Lower leg skin (tissue), 4 donors: Measurements from ENCODE around the gene PPFIA3. TPM values are rescaled to one million over a fixed set of nuclear protein-coding genes. Genes with fewer than 3 reads are reported as not detected.

ENCODE experiments used
- DNase-seq, 2 donors: peaks; one replicate each; pipeline ENCODE4 v3.0.0-alpha.2; 2019; ENCODE audit warnings: low spot score in 2 of 2
- H3K4me3 ChIP-seq: fragments of 200-600 bp; sonication (generic); 2 replicates; pipeline ENCODE4 v1.5.1; 2017; ENCODE audit warnings: mild to moderate bottlenecking, low read depth; ENCODE audit not compliant: poor library complexity, severe bottlenecking
- POLR2A ChIP-seq, 2 donors: fragments of 450-650 bp; IDR thresholded peaks; one replicate each; pipeline ENCODE4 v1.6.1; 2016 to 2017; ENCODE audit warnings: antibody characterized with exemption in 2 of 2, mild to moderate bottlenecking in 1 of 2, moderate library complexity in 1 of 2
- WGBS, 2 donors: methylation state at CpG; one replicate each; pipeline ENCODE4 v1.1.5; 2018; 5-methylcytosine and 5-hydroxymethylcytosine counted together
- intact Hi-C: fragments of 100-400 bp; cut with DNase I; formaldehyde crosslinking; loops from one replicate; pipeline ENCODE4 v1.15.0; 2023; ENCODE audit warnings: low total_unique reads
- total RNA-seq, 4 donors: library from RNA; depleted of rRNA; stranded (reverse); fragments of >200 nt; gene quantifications; one replicate each; pipeline ENCODE4 v1.1.0, GENCODE V29; 2016
- TF ChIP-seq, protein P1 (sequence below), 3 donors: fragments of 450-650 bp; IDR thresholded peaks; one replicate each; pipeline ENCODE4 v1.5.1; 2016; ENCODE audit warnings: antibody characterized with exemption in 3 of 3, mild to moderate bottlenecking in 3 of 3, moderate library complexity in 2 of 3

Gene PPFIA3
- total RNA-seq, 4 donors from 2014 or later: 52.3 to 78.1 (median 64.4) TPM

DNA sequence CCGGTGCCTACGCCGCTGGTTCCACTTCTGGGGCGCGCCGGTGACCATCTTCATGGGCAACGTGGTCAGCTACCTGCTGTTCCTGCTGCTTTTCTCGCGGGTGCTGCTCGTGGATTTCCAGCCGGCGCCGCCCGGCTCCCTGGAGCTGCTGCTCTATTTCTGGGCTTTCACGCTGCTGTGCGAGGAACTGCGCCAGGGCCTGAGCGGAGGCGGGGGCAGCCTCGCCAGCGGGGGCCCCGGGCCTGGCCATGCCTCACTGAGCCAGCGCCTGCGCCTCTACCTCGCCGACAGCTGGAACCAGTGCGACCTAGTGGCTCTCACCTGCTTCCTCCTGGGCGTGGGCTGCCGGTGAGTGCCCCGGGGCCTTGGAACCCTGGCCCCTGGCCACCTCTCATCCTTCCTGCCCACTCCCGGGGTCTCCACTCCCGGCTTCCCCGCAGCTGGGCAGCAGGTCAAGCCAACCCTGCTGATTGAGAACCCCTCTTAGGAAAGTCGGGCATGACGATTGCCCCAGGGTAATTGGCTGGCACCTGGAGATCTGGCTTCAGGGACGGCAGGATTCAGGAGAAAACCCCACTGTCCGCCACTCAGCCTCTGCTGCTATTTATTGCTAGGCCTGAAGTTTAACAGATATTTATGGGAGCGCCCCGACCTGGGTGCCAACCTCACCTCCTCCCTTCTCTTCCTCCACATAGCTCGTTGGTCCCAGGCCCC, 77.3 kb downstream of the PPFIA3 start:
- intact Hi-C loops: loop anchor here (2.0 kb wide), 1 partner anchor 100 kb away; no protein-coding TSS in a partner anchor
- no peak overlapping the region for H3K4me3 ChIP-seq
- no peak for DNase-seq
- 63 to 68% methylated on average over 39 to 40 of the region's 40 CpGs for WGBS, 2 donors
- TF ChIP-seq, protein P1, sequence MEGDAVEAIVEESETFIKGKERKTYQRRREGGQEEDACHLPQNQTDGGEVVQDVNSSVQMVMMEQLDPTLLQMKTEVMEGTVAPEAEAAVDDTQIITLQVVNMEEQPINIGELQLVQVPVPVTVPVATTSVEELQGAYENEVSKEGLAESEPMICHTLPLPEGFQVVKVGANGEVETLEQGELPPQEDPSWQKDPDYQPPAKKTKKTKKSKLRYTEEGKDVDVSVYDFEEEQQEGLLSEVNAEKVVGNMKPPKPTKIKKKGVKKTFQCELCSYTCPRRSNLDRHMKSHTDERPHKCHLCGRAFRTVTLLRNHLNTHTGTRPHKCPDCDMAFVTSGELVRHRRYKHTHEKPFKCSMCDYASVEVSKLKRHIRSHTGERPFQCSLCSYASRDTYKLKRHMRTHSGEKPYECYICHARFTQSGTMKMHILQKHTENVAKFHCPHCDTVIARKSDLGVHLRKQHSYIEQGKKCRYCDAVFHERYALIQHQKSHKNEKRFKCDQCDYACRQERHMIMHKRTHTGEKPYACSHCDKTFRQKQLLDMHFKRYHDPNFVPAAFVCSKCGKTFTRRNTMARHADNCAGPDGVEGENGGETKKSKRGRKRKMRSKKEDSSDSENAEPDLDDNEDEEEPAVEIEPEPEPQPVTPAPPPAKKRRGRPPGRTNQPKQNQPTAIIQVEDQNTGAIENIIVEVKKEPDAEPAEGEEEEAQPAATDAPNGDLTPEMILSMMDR (IDR thresholded peaks at IDR 0.05): no peak

DNA sequence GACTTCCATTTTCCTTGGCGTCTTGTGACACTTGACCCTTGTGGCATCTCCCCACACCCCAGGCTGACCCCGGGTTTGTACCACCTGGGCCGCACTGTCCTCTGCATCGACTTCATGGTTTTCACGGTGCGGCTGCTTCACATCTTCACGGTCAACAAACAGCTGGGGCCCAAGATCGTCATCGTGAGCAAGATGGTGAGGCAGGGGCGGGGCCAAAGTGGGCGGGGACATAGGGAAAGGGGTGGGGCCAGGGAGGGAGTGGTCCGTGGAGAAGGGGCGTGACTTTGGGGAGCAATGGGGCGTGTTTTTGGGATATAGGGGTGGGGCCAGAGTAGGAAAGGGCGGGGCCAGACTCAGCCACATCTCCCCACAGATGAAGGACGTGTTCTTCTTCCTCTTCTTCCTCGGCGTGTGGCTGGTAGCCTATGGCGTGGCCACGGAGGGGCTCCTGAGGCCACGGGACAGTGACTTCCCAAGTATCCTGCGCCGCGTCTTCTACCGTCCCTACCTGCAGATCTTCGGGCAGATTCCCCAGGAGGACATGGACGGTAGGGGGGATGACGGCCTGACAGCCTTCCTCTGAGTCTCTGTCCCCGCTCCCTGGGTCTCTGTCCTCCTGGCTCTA, 81.0 kb downstream of the PPFIA3 start:
- 90% methylated on average over 29 of the region's 29 CpGs for WGBS, 2 donors

More for the DNA sequence above, 81.0 kb downstream of the PPFIA3 start:
- no peak for TF ChIP-seq POLR2A (IDR thresholded peaks at IDR 0.05)
- no peak for DNase-seq
- intact Hi-C loops: no loop called here
- no peak overlapping the region for H3K4me3 ChIP-seq

Other genes with a start within 250 kb of the PPFIA3 start
- 100 to 1,000 TPM in 1 of 4 donors, 10 to 100 TPM in 3; 91.6 to 152 (median 97.5) TPM for gene PPP1R15A, start 247.1 kb upstream of the PPFIA3 start, total RNA-seq
- gene TULP2, start 220.8 kb upstream of the PPFIA3 start, total RNA-seq: not detected
- gene NUCB1, start 219.2 kb upstream of the PPFIA3 start, total RNA-seq: 100 to 1,000 TPM; 162 to 269 (median 189) TPM
- not detected for gene DHDH, start 185.8 kb upstream of the PPFIA3 start, total RNA-seq
- gene BAX, start 164.7 kb upstream of the PPFIA3 start, total RNA-seq: 10 to 100 TPM; 15.5 to 36.3 (median 31.1) TPM
- 1,000 to 10,000 TPM; 1,012 to 1,617 (median 1,174) TPM for gene FTL, start 154.2 kb upstream of the PPFIA3 start, total RNA-seq
- gene GYS1, start 126.2 kb upstream of the PPFIA3 start, total RNA-seq: 10 to 100 TPM; 16.4 to 33.3 (median 20.5) TPM
- gene RUVBL2, start 125.7 kb upstream of the PPFIA3 start, total RNA-seq: 10 to 100 TPM; 61.3 to 83.8 (median 83.3) TPM
- gene LHB, start 102.5 kb upstream of the PPFIA3 start, total RNA-seq: 1 to 10 TPM in 3 of 4 donors, not detected in 1; 1.2 to 4.2 (median 1.8) TPM
- gene CGB3, start 95.2 kb upstream of the PPFIA3 start, total RNA-seq: not detected
- not detected for gene CGB2, start 87.7 kb upstream of the PPFIA3 start, total RNA-seq
- gene CGB1, start 82.6 kb upstream of the PPFIA3 start, total RNA-seq: 1 to 10 TPM in 1 of 4 donors, not detected in 3; 2.2 TPM
- not detected for gene CGB5, start 75.7 kb upstream of the PPFIA3 start, total RNA-seq
- not detected for gene CGB8, start 70.4 kb upstream of the PPFIA3 start, total RNA-seq
- 1 to 10 TPM; 1.0 to 8.8 (median 2.2) TPM for gene CGB7, start 61.8 kb upstream of the PPFIA3 start, total RNA-seq
- 10 to 100 TPM in 1 of 4 donors, 1 to 10 TPM in 3; 7.4 to 16.8 (median 8.4) TPM for gene NTF4, start 54.7 kb upstream of the PPFIA3 start, total RNA-seq
- gene KCNA7, start 46.8 kb upstream of the PPFIA3 start, total RNA-seq: under 1 TPM in 1 of 4 donors, not detected in 3; 0.06 TPM
- gene SNRNP70, start 34.1 kb upstream of the PPFIA3 start, total RNA-seq: 100 to 1,000 TPM; 172 to 375 (median 285) TPM
- gene LIN7B, start 5.2 kb upstream of the PPFIA3 start, total RNA-seq: 10 to 100 TPM; 53.9 to 62.5 (median 54.7) TPM
- gene C19orf73, start 401 bp upstream of the PPFIA3 start, total RNA-seq: 10 to 100 TPM in 1 of 4 donors, 1 to 10 TPM in 3; 4.9 to 11.2 (median 8.9) TPM
- 1 to 10 TPM; 1.1 to 4.0 (median 1.2) TPM for gene HRC, start 35.9 kb downstream of the PPFIA3 start, total RNA-seq
- gene TRPM4, start 38.2 kb downstream of the PPFIA3 start, total RNA-seq: 10 to 100 TPM; 50.7 to 76.2 (median 70.3) TPM
- 1 to 10 TPM in 1 of 4 donors, under 1 TPM in 2, not detected in 1; 0.55 to 1.2 (median 0.95) TPM for gene SLC6A16, start 205.6 kb downstream of the PPFIA3 start, total RNA-seq
- gene CD37, start 215.9 kb downstream of the PPFIA3 start, total RNA-seq: 1 to 10 TPM; 2.6 to 8.5 (median 5.9) TPM
- 10 to 100 TPM in 2 of 4 donors, 1 to 10 TPM in 2; 1.3 to 17.6 (median 9.8) TPM for gene TEAD2, start 242.9 kb downstream of the PPFIA3 start, total RNA-seq
- 1 to 10 TPM in 1 of 4 donors, not detected in 3; 3.0 TPM for gene DKKL1, start 244.3 kb downstream of the PPFIA3 start, total RNA-seq